ENCODE measurements around the gene ST3GAL5. TPM values are rescaled to one million over a fixed set of nuclear protein-coding genes. Genes with fewer than 3 reads are reported as not detected.

Gene ST3GAL5
- total RNA-seq, 2 donors from 2014 or later, result 26.6 to 34.3 TPM

DNA sequence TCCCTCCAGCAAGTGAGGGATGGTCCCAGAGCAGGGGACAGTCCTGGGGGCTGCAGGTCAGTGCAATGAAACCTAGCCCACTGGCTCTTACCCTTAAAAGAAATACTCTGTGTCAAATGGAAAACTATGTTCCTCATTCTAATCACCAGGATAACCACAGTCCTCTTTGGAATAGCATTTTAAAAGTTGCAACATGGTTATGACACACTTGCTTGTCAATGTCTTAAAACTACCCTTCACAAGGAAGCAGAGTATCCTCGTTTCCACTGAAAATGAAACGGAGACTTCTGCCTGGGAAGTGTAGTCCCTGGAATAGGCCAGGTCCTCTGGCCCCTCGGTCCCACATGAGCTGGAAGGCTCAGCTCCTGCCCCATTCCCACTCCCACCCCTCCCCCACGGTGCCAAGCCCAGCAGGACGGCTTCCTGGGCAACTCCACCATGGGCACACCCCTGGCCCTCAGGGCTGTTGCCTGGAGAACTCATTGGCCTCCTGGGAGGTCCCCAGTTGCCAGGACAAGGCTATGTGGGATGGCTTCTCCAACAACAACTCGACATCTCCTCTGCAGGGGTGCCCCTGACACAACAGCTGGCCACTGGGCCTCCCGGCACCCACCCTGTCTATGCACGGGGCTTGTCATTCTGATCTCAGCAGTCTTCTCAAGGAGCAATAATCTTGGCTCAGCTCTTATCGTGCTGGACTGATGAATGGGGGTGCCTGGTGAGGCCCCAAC, 38.3 kb upstream of the ST3GAL5 start:
- ATAC-seq (no peak), DNase-seq (no peak)
- Mint-ChIP-seq H3K36me3 (ENCODE audit: low read depth) (peaks cover 8% of the 10 kb centered on the region), H3K4me1 (peaks cover 6% of the 10 kb centered on the region), H3K27me3 (peaks cover 20% of the 10 kb centered on the region), H3K27ac (no peak overlapping the region), H3K4me3 (no peak overlapping the region)
- H3K9me3 ChIP-seq (ENCODE audit: control insufficient read depth, low read length, poor library complexity, severe bottlenecking), result no peaks in the 10 kb centered on the region

GRCh38 chr2:85926526-85926925, 37.7 kb upstream of the ST3GAL5 start:
- peaks cover 8% of the 10 kb centered on the region for H3K36me3 Mint-ChIP-seq (ENCODE audit: low read depth)
- peaks cover 6% of the 10 kb centered on the region for H3K4me1 Mint-ChIP-seq
- no peak overlapping the region for H3K4me3 Mint-ChIP-seq

GRCh38 chr2:85925216-85925671, 36.5 kb upstream of the ST3GAL5 start:
- Mint-ChIP-seq H3K27ac (peak overlapping the region; percentile 1), H3K36me3 (ENCODE audit: low read depth) (peaks cover 8% of the 10 kb centered on the region), H3K4me1 (peaks cover 6% of the 10 kb centered on the region)

More at GRCh38 chr2:85926526-85926925, 37.7 kb upstream of the ST3GAL5 start:
- no peak for DNase-seq
- no peaks in the 10 kb centered on the region for H3K9me3 ChIP-seq (ENCODE audit: control insufficient read depth, low read length, poor library complexity, severe bottlenecking)
- Mint-ChIP-seq H3K27me3 (peaks cover 20% of the 10 kb centered on the region), H3K27ac (no peak overlapping the region)
- no peak for ATAC-seq

GRCh38 chr2:85924522-85924921, 35.7 kb upstream of the ST3GAL5 start:
- DNase-seq (no peak), ATAC-seq (no peak)
- H3K9me3 ChIP-seq (ENCODE audit: control insufficient read depth, low read length, poor library complexity, severe bottlenecking), result no peaks in the 10 kb centered on the region
- Mint-ChIP-seq H3K36me3 (ENCODE audit: low read depth) (peaks cover 8% of the 10 kb centered on the region), H3K4me1 (peaks cover 10% of the 10 kb centered on the region), H3K27ac (peak overlapping the region; percentile 1), H3K4me3 (no peak overlapping the region), H3K27me3 (peaks cover 26% of the 10 kb centered on the region)

More at GRCh38 chr2:85925216-85925671, 36.5 kb upstream of the ST3GAL5 start:
- Mint-ChIP-seq H3K4me3 (no peak overlapping the region), H3K27me3 (peaks cover 20% of the 10 kb centered on the region)
- DNase-seq (no peak), ATAC-seq (no peak)
- H3K9me3 ChIP-seq (ENCODE audit: control insufficient read depth, low read length, poor library complexity, severe bottlenecking), result no peaks in the 10 kb centered on the region

DNA sequence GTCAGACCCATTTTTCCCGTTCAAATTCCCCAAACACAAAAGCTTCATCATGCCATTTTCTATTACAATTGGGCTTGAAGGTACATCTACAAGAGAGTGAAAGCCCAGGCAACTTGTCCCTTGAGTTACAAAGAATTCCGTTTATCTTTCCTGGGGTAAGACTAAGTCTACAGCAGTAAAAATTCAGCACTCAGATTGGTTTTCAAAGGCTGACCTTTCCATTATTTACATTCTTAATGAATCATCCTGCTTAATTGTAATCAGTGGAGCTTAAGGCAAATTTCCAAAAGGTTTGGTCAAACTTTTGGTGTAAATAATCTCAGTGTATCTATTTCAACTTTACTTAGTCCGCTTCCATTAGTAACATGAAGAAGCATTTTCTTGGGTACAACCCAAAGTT, 33.4 kb upstream of the ST3GAL5 start:
- H3K4me1 Mint-ChIP-seq, result peaks cover 10% of the 10 kb centered on the region
- no peak overlapping the region for H3K4me3 Mint-ChIP-seq
- H3K27ac Mint-ChIP-seq, result no peak overlapping the region
- DNase-seq (no peak), ATAC-seq (no peak)
- peaks cover 26% of the 10 kb centered on the region for H3K27me3 Mint-ChIP-seq
- peaks cover 11% of the 10 kb centered on the region for H3K36me3 Mint-ChIP-seq (ENCODE audit: low read depth)
- H3K9me3 ChIP-seq (ENCODE audit: control insufficient read depth, low read length, poor library complexity, severe bottlenecking), result no peaks in the 10 kb centered on the region

GRCh38 chr2:85921659-85922058, 32.9 kb upstream of the ST3GAL5 start:
- H3K4me1 Mint-ChIP-seq, result peaks cover 10% of the 10 kb centered on the region
- no peaks in the 10 kb centered on the region for H3K9me3 ChIP-seq (ENCODE audit: control insufficient read depth, low read length, poor library complexity, severe bottlenecking)
- peaks cover 11% of the 10 kb centered on the region for H3K36me3 Mint-ChIP-seq (ENCODE audit: low read depth)
- no peak for DNase-seq
- no peak overlapping the region for H3K27ac Mint-ChIP-seq
- peaks cover 26% of the 10 kb centered on the region for H3K27me3 Mint-ChIP-seq
- no peak overlapping the region for H3K4me3 Mint-ChIP-seq
- ATAC-seq, result no peak

DNA sequence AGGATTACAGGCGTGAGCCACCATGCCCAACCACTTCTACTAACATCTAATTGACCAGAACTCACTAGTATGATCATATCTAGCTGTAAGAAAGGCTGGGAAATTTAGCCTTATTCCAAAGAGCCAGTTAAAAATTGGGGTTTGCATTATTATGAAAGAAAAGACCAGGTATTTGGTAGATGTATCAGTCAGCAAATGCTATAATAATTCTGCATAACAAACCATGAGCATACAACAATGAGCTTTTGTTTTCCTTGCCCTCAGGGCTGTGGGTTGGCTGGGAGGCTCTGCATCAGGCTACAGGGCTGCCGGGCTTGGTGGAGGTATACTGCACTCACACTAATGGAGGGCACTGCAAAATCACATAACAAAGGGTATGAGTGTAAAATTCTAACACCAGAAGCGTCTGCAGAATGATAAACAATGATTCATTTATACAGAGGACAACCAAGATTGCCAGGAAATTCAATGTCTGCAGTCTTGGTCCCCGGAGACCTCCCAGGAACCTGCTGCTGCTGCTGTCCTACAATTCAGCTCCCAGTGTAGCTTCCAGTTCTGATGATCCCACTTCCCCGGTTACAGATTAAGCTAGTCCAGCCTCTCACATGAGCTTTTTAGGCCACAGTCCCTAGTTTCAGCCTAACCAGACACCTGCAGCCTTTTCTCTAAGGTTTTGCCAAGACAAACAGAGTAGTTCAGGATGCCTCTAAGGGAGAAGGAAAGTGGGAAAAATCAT, 32.2 kb upstream of the ST3GAL5 start:
- Mint-ChIP-seq H3K27ac (no peak overlapping the region), H3K36me3 (ENCODE audit: low read depth) (peaks cover 11% of the 10 kb centered on the region), H3K4me3 (no peak overlapping the region), H3K27me3 (peaks cover 25% of the 10 kb centered on the region), H3K4me1 (peaks cover 10% of the 10 kb centered on the region)
- ATAC-seq, result no peak
- no peaks in the 10 kb centered on the region for H3K9me3 ChIP-seq (ENCODE audit: control insufficient read depth, low read length, poor library complexity, severe bottlenecking)
- DNase-seq, result no peak

DNA sequence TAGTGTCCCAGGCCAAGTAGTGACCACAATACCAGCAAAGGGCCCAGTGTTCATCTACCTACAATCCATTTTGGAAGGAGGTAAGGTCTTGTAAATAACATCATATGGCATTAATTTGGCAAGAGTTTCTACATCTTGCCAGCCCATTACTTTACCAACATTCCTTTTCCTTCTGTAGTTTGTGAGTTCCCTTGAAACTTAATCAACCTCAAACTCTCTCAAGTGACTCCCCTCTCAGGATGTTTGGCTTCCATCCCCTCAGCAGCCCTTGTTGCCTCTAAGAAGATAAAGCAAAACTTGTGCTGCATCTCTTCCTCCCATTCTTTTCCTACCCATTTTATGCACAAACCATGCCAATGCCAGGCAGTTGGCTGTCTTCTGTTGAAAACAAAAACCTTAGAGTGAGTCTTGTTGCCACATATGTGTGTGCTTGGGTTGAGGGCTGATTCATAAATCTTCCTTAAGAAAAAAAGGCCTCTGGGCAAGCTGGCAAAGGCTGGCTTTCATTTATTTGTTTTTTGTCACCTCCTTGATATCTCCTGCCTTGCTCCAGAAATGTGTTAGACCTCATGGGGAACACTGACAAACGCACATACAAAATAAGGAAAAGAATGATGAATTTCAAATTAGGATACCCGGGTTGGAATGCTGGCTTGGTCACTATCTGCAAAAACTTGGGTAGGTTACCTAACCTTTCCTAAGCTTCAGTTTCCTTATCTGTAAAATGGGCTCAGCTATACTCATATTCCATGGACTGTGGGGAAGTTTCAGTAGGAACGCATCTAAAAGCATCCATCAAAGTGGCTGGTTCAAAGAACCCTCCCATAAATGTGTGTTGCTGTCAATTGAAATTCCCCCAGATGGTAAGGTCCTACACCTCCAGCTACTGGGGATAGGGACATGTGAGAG, 29.4 kb upstream of the ST3GAL5 start:
- peak overlapping the region; percentile 49 for H3K27ac Mint-ChIP-seq
- peaks cover 3% of the 10 kb centered on the region for H3K36me3 Mint-ChIP-seq (ENCODE audit: low read depth)
- DNase-seq (no peak), ATAC-seq (no peak)
- no peak overlapping the region for H3K4me3 Mint-ChIP-seq
- H3K4me1 Mint-ChIP-seq, result peaks cover 7% of the 10 kb centered on the region
- H3K27me3 Mint-ChIP-seq, result peaks cover 6% of the 10 kb centered on the region
- no peaks in the 10 kb centered on the region for H3K9me3 ChIP-seq (ENCODE audit: control insufficient read depth, low read length, poor library complexity, severe bottlenecking)

DNA sequence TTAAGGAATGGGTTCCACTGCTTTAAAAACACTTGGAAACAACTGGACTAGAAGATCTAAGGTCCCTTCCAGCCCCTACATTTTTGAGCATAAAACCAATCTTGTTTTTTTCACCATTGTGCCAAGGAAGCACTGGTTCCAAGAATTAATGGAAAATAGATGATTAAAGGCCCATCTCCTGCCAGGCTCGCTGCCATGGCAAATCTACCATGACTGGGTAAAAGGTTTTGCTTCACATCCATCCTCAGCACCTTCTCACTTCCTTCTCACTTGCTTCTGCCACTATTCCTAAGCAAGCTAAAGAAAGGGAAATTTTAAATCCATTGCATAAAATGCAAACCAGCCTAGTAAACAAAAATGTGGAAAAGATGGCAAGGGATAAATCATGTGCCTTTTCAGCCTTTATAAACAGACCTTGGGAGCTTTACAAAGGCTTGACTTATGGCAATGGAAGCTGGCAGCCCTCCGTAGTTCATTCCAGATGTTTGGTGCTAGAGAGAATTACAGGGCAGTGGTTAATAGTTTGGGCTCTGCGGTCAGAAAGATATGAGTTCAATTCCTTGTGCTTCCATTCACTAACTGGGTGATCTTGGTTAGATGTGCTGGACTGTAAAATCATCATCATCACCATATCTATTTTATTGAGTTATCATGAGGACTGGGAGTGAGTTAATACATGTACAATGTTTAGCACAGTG, 27.0 kb upstream of the ST3GAL5 start:
- DNase-seq (no peak), ATAC-seq (no peak)
- Mint-ChIP-seq H3K27ac (no peak overlapping the region), H3K4me3 (no peak overlapping the region), H3K27me3 (peaks cover 6% of the 10 kb centered on the region), H3K4me1 (peaks cover 7% of the 10 kb centered on the region), H3K36me3 (ENCODE audit: low read depth) (peaks cover 3% of the 10 kb centered on the region)
- H3K9me3 ChIP-seq (ENCODE audit: control insufficient read depth, low read length, poor library complexity, severe bottlenecking), result no peaks in the 10 kb centered on the region

DNA sequence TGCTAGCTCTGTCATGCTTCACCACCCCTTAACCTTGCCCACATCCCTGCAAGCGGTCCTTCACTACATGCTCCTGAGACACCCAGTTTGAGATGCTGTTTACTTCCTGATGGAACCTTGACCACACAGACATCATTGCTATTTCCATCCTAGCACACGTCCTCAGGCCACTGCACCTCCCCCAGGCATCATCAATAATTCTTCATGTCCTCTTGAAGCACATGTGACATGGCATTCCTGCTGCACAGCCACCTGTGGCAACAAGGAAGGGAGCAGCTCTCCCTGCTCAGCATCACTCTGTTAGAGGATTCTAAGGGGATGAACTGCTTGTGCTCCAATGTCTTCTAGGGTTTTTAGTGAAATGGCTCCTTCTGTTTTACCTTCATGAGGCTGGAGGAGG, 26.1 kb upstream of the ST3GAL5 start:
- Mint-ChIP-seq H3K4me1 (peaks cover 3% of the 10 kb centered on the region), H3K36me3 (ENCODE audit: low read depth) (peaks cover 3% of the 10 kb centered on the region), H3K27me3 (peaks cover 3% of the 10 kb centered on the region), H3K4me3 (no peak overlapping the region), H3K27ac (no peak overlapping the region)
- no peak for ATAC-seq
- no peaks in the 10 kb centered on the region for H3K9me3 ChIP-seq (ENCODE audit: control insufficient read depth, low read length, poor library complexity, severe bottlenecking)
- DNase-seq, result no peak

- no peaks in the 10 kb centered on the region for H3K9me3 ChIP-seq (ENCODE audit: control insufficient read depth, low read length, poor library complexity, severe bottlenecking)
- peaks cover 3% of the 10 kb centered on the region for H3K36me3 Mint-ChIP-seq (ENCODE audit: low read depth)
- no peak overlapping the region for H3K27ac Mint-ChIP-seq
- ATAC-seq (no peak), DNase-seq (no peak)
- H3K4me3 Mint-ChIP-seq, result no peak overlapping the region
- peaks cover 2% of the 10 kb centered on the region for H3K4me1 Mint-ChIP-seq
- H3K27me3 Mint-ChIP-seq, result no peaks in the 10 kb centered on the region
Observed at GRCh38 chr2:85913884-85914881, 25.4 kb upstream of the ST3GAL5 start.
